ENCODE results near the gene TLR10. TPM values are rescaled to one million over a fixed set of nuclear protein-coding genes. Genes with fewer than 3 reads are reported as not detected.

TLR10 gene
- total and polyA plus RNA-seq, 10 donors = 29.6 to 81.4 (median 50.9) TPM

DNA sequence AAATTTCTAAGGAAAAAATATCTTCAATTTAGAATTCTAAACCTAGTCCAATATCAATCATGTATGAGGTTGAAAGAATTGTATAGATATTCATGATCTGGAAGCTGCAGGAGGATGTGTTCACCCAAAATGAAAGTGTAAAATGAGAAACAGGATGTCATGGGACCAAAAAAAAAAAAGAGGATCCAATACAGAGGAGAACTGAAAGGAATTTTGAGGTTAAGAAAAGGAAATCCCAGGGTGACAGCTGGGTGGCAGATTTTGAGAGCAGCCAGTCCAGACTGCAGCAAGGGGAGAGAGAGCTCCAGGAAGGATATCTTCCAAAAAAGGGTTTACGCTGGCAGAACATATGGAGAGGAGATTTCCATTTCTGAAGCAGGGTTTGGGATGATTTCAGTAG, 38.9 kb downstream of the TLR10 start:
- Histone ChIP-seq H3K36me3 (peaks cover 0 to 13% (median 2%) of the 10 kb centered on the region in 6 donors), H3K4me1 (peaks cover 7 to 18% (median 10%) of the 10 kb centered on the region in 6 donors), H3K9me3 (peaks cover 0 to 28% (median 22%) of the 10 kb centered on the region in 8 donors), H3K27me3 (replicated peaks in 1 of 7) (no peaks in the 10 kb centered on the region), H3K27ac (peak overlapping the region in 6 of 8 donors; percentile 20 to 68 (median 36)), H3K4me3 (peak overlapping the region in 6 of 8 donors; percentile 4 to 56 (median 18))
- WGBS, 5 donors = 26 to 50% (median 27%) methylated on average over 1 of the region's 1 CpG
- intact Hi-C loops (cut with DNase I; ENCODE audit: low total_unique reads) = no loop called here
- no peak for DNase-seq
- TF ChIP-seq POLR2AphosphoS5 (IDR thresholded peaks at IDR 0.05) (peak in 1 of 3 donors; percentile 10), POLR2A (IDR thresholded peaks at IDR 0.05) (no peak)

DNA sequence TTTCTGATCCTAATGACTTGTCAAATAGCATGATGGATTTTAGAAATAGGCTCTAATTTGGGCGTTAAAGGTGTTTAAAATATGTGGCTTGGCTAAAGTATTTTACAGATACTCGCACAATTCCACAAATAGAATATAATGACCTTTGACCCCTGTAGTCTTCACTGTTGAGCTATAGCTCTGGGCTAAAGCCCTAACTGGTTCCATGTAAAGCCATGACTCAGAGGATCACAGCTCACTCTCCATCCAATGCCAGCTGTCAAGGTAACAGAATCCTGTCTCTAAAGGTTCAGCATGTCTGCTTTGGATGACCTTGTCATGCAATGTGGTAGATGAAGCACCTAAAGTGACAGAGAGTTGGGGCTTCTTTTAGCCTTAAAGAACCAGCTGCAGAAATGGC, 42.5 kb downstream of the TLR10 start:
- H3K9me3 ChIP-seq = no peaks in the 10 kb centered on the region
- H3K4me1 ChIP-seq = peaks cover 7 to 18% (median 10%) of the 10 kb centered on the region in 6 donors
- DNase-seq = no peak
- no peak overlapping the region for H3K27ac ChIP-seq
- no peaks in the 10 kb centered on the region for H3K27me3 ChIP-seq (replicated peaks in 1 of 7)
- no peak overlapping the region for H3K4me3 ChIP-seq
- intact Hi-C loops (cut with DNase I; ENCODE audit: low total_unique reads) = no loop called here
- TF ChIP-seq, protein P1, sequence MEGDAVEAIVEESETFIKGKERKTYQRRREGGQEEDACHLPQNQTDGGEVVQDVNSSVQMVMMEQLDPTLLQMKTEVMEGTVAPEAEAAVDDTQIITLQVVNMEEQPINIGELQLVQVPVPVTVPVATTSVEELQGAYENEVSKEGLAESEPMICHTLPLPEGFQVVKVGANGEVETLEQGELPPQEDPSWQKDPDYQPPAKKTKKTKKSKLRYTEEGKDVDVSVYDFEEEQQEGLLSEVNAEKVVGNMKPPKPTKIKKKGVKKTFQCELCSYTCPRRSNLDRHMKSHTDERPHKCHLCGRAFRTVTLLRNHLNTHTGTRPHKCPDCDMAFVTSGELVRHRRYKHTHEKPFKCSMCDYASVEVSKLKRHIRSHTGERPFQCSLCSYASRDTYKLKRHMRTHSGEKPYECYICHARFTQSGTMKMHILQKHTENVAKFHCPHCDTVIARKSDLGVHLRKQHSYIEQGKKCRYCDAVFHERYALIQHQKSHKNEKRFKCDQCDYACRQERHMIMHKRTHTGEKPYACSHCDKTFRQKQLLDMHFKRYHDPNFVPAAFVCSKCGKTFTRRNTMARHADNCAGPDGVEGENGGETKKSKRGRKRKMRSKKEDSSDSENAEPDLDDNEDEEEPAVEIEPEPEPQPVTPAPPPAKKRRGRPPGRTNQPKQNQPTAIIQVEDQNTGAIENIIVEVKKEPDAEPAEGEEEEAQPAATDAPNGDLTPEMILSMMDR (IDR thresholded peaks at IDR 0.05 in 8 of 11, conservative IDR thresholded peaks at IDR 0.05 in 3 of 11) = no peak
- TF ChIP-seq POLR2AphosphoS5 (IDR thresholded peaks at IDR 0.05) = no peak
- no peak for TF ChIP-seq POLR2A (IDR thresholded peaks at IDR 0.05)
- WGBS, 5 donors = 71 to 92% (median 88%) methylated on average over 2 of the region's 2 CpGs
- no peaks in the 10 kb centered on the region for H3K36me3 ChIP-seq

DNA sequence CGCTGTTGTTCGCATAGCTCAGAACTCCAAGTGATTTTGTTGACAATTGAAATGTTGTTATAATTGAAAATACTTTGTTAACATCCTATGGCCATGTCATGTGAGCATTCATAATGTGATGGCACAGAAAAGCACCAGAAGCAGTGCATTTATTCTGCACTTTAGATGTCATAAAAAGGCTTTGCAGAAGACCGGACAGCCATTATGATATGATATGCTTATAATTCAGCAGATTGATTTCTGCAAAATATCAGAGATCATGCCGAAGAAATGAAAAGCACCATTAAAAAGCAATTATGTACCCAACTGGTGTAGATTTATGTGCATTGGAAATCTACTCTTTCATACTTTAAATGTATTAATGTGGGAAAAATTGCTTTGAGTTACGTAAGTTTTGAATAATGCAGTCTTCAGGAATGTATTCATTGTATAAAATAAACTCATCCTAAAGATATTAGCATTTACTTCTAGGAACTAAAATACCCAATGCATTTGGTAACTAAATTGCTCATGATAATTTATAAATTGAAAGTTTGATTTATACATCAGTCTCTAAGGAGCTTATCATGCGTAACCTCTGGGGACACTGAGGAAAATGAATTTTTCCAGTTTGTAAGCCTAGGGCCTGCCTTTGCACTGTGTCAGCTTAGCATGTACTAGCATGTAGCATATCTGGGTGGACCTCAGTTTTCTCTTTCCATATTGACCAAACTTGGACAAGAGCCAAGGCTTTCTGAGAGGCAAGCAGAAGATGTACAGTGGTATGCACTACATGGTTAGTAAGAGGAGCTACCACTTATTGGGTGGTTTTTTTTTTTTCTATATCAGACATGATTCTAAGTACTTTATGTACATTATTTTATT, 43.6 kb downstream of the TLR10 start:
- peaks cover 6 to 12% (median 9%) of the 10 kb centered on the region in 6 donors for H3K4me1 ChIP-seq
- no peaks in the 10 kb centered on the region for H3K36me3 ChIP-seq
- TF ChIP-seq, protein P1 (IDR thresholded peaks at IDR 0.05 in 8 of 11, conservative IDR thresholded peaks at IDR 0.05 in 3 of 11) = no peak
- TF ChIP-seq POLR2AphosphoS5 (IDR thresholded peaks at IDR 0.05) (no peak), POLR2A (IDR thresholded peaks at IDR 0.05) (no peak)
- H3K27me3 ChIP-seq (replicated peaks in 1 of 7) = no peaks in the 10 kb centered on the region
- intact Hi-C loops (cut with DNase I; ENCODE audit: low total_unique reads) = no loop called here
- WGBS, 5 donors = 97% methylated on average over 6 of the region's 6 CpGs
- no peak for DNase-seq
- no peaks in the 10 kb centered on the region for H3K9me3 ChIP-seq
- no peak overlapping the region for H3K4me3 ChIP-seq
- H3K27ac ChIP-seq = no peak overlapping the region

DNA sequence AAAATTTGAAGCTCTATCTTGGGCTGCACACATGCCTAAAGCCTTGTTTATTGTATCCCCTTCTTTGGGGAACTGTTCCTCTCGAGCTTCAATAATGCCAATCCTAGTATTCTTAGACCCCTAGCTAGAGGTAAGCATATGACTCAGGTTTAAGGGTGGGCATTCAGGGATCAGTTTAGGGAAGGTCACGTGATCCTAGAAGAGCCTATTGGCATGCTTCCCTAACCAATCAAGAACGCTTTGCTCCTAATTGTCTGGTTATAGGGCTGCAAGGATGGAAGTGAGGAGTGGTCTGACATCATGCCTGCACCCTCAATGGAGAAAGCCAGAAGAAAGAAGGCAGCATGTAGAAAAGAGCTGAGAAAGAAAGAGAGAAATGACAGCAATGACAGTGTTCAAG, 46.9 kb downstream of the TLR10 start:
- no peak overlapping the region for H3K4me3 ChIP-seq

More for the DNA sequence above, 46.9 kb downstream of the TLR10 start:
- H3K9me3 ChIP-seq = no peaks in the 10 kb centered on the region
- no peaks in the 10 kb centered on the region for H3K36me3 ChIP-seq
- 82 to 92% (median 90%) methylated on average over 3 of the region's 3 CpGs for WGBS, 5 donors
- H3K27ac ChIP-seq = no peak overlapping the region
- TF ChIP-seq POLR2AphosphoS5 (IDR thresholded peaks at IDR 0.05) (no peak), POLR2A (IDR thresholded peaks at IDR 0.05) (no peak)
- TF ChIP-seq, protein P1 (IDR thresholded peaks at IDR 0.05 in 8 of 11, conservative IDR thresholded peaks at IDR 0.05 in 3 of 11) = no peak
- H3K27me3 ChIP-seq (replicated peaks in 1 of 7) = no peaks in the 10 kb centered on the region
- peaks cover 5 to 9% (median 6%) of the 10 kb centered on the region in 6 donors for H3K4me1 ChIP-seq
- no peak for DNase-seq
- intact Hi-C loops (cut with DNase I; ENCODE audit: low total_unique reads) = no loop called here
